ENCODE measurements around the gene GTF2B.
A peak's percentile ranks its signal among the peaks of the same experiment; 100 is the strongest.
"Not testable (repeated sequence)": the region's sequence is repeated elsewhere in the genome, so short reads cannot be mapped to it uniquely, and the experiment has no call there.

GTF2B gene

DNA sequence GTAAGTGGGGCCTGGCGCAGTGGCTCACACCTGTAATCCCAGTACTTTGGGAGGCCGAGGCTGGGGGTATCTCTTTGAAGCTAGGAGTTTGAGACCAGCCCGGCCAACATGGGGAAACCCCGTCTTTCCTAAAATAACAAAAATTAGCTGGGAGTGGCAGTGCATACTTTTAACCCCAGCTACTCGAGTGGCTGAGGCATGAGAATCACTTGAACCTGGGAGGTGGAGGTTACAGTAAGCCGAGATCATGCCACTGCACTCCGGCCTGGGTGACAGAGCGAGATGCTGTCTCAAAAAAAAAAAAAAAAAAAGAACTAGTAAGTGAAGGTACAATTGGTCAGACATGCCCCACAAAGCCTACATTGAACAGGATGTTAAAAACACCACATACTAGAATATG lies 10.7 kb downstream of the GTF2B start:
- DNase-seq: not testable (repeated sequence)

- no peak for DNase-seq
These were observed 12.6 kb downstream of the GTF2B start for GRCh38 chr1:88878731-88879130.

DNA sequence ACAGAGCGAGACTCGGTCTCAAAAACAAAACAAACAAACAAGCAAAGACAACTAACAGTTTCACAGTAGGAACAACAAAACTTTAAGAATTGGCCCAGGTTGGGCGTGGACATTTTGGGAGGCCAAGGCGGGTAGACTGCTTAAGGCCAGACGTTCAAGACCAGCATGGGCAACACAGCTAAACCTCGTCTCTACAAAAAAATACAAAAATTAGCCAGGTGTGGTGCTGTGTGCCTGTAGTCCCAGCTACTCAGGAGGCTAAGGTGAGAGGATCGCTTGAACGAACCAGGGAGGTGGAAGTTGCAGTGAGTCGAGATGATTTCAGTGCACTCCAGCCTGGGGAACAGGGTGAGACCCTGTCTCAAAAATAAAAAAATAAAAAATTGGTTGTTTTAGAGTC lies 13.5 kb downstream of the GTF2B start:
- no peak for DNase-seq

- DNase-seq: no peak
These were observed 14.0 kb downstream of the GTF2B start for GRCh38 chr1:88877382-88877825.

DNA sequence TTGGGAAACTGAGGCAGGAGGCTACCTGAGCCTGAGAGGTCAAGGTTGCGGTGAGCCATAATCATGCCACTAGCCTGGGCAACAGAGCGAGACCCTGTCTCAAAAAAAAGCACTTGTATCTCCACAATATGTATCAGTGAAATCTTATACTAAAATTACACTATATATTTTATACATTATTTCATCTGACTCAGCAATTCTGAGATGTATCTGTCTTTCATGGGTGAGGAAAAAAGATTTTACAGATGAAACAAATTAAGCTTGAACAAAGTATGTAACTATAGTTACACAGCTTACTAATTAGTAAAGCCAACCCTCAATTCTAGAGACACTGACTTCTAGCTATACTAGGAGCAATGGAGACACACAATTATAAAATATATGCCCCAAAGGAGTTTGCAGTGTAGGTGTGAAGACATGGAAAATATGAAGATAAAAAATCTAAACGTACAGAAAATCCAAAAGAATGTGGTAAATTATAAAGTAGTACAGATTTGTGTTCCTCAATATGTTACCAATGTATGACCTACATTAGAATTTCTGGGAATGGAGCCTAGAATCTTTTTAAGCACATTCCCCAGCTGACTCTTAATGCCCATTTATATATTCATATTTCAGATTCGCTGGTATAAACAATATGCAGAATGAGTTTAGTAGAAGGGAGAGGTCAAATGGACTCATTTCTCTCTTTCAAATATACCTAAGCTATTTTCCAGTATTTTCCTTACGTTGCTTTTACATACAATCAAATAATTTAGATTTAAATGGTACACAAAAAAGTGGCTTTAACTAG lies 14.6 kb downstream of the GTF2B start:
- no peak for DNase-seq

- no peak for DNase-seq
These were observed 15.8 kb downstream of the GTF2B start for GRCh38 chr1:88875595-88875994.

DNA sequence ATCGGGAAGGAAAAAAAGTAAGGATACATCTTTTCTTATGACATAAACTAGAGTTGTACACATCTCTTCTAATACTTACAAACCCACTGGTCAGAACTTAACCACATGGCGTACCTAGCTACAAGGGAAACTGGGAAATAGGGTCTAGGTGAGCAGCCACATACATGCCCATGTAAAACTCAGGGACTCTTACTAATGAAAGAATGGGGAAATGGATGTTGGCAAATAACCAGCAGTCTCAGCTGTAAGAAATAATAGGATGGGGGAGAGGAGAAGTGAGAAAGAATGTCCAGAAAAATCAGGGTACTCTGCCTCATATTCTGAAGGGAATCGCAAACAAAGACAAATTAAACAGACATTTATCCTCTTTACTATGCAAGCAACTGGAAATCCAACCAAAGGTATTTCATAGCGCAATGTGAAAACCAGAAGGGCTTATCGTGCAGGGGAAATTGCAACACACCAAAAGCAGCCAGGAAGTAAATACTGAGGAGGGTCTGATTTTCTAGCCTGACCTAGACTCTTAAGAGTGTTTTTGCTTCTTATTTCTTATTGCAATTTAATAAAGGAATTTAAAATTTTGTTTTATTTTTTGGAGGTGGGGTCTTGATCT lies 17.5 kb downstream of the GTF2B start:
- no peak for DNase-seq

GRCh38 chr1:88869644-88870043 lies 21.7 kb downstream of the GTF2B start:
- not testable (repeated sequence) for DNase-seq

- DNase-seq: peak; percentile 44
These were observed 23.4 kb downstream of the GTF2B start for GRCh38 chr1:88867743-88868521.

DNA sequence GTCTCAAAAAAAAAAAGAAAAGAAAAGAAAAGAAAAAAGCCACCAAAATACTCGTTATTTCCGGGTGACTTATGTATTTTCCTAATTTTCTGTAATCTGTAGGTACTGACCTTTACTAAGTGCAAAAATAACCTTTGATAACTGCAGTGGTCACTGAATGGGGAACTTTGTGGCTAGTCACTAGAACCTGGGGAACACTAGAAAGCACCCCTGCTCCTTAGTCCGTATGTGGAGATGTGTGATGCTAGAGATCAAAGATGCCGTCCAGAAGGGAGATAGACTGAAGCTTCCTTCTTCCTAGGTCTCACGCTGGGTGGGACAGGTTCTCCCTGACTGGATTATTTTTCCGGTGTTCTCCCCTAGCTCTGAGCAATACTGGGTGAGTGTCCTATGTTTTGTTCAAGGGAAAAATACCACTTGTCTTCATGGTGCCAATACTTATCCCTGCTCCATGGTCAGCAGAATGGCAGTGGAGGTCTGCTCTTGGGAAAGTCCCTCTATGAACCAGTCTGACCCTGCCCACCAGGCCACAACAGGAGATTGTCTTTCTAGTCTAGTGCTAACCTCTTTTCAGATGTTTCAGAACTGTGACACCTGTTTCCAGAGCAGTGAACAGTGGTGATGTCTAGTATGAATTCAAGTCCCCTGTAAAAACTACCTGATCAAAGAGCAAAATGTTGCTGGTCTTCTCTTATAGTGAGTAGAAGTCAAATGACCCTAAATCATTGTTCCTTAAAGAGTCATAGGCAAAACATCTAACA lies 39.9 kb downstream of the GTF2B start:
- DNase-seq: no peak

- no peak for DNase-seq
These were observed 43.7 kb downstream of the GTF2B start for GRCh38 chr1:88847643-88848042.

- DNase-seq: no peak
These were observed 65.6 kb downstream of the GTF2B start for GRCh38 chr1:88825721-88826120.

- not testable (repeated sequence) for DNase-seq
These were observed 71.7 kb downstream of the GTF2B start for GRCh38 chr1:88819642-88820041.

DNA sequence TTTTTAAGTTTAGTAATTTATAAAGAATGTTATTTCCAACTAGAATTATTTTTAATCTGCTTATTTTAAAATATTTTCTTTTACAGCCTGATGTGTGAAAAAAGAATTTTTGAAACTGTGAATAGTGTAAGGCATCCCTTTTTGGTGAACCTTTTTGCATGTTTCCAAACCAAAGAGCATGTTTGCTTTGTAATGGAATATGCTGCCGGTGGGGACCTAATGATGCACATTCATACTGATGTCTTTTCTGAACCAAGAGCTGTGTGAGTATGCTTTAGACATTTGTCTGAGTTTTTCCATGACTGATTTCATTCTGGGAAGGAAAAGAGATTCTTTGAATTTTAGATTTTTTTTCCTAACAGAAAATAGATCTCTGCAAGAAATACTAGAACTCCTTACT lies 77.9 kb downstream of the GTF2B start:
- no peak for DNase-seq

- no peak for DNase-seq
These were observed 79.0 kb downstream of the GTF2B start for GRCh38 chr1:88812366-88812765.

- no peak for DNase-seq
These were observed 87.9 kb downstream of the GTF2B start for GRCh38 chr1:88803444-88803843.

- no peak for DNase-seq
These were observed 88.4 kb downstream of the GTF2B start for GRCh38 chr1:88802950-88803349.
